Hematopoietic multipotent progenitor cell treated with erythropoietin and hydrocortisone succinate and interleukin-3 and kit ligand, for 4 days (in vitro differentiated cells): ENCODE measurements around the gene PLSCR1.

Experiments
- DNase-seq: peaks from one replicate; pipeline ENCODE4 v3.0.0-alpha.2; 2015

PLSCR1 gene, protein sequence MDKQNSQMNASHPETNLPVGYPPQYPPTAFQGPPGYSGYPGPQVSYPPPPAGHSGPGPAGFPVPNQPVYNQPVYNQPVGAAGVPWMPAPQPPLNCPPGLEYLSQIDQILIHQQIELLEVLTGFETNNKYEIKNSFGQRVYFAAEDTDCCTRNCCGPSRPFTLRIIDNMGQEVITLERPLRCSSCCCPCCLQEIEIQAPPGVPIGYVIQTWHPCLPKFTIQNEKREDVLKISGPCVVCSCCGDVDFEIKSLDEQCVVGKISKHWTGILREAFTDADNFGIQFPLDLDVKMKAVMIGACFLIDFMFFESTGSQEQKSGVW

DNA sequence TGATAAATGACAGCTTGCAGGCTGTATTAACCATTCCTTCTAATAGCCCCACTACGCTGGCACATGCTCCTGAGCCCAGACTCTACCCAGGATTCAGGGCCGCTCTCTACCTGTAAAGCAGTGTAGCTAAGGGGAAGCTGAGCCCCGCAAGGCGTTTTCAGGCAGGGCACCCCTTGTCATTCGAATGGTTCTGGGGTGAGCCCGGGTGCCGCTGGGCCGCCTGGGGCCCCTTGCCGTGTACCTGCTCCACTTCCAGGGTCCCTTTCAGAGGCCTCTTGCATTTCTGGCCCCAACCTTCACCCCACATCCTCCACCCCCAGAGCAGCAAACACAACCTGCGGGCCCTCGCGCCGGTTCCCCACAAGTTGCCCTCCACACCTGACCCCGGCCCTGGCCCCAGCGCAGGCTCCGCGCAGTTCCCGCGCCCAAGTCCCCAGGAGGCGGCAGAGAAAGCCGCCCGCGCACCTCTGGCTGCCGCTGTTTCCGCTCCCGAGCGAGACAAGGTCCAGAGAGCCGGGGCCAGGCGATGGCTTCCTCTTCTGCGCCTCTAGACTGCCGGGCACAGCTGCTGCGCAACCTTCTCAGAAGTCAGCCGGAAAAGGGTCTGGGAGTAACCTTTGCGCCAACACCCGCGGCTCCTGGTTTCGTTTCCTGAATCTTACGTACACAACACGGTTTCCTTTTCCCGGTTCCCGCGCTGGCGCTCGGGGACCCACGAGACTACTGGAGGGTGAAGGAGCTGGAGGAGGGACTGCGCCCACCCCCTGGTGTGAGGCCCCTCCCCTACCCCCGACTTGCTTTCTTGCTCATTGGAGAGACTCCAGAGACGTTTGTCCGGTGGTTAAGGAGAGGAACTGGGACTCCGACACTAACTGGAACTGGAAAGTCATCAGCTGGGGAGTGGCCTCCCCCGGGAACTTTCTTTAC lies at the start of gene PLSCR1:
Gene PLSCR1 (minus strand): TSS at position 606 of the 927 bp plus-strand sequence. CDS start 8,055 bp downstream, outside the sequence.
- DNase-seq = peak; percentile 98

DNA sequence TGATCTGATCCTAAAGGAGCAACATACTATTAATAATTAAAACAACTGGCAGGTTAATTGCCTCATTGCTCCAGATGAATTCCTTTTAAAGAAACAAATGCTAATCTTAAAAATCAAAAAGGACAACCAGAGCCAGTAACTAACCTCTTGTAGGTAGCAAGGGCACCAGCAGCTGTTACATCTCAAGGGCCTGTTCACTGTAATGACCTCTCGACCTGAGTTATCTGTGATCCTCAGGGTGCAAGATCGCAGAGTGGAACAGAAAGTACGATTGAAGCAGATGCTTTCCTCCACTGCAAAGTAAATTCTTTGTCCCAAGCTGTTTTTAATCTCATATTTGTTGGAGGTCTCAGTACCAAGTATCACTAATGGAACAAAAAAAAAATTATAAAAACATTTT lies 49.4 kb upstream of the PLSCR1 start:
- DNase-seq = no peak

DNA sequence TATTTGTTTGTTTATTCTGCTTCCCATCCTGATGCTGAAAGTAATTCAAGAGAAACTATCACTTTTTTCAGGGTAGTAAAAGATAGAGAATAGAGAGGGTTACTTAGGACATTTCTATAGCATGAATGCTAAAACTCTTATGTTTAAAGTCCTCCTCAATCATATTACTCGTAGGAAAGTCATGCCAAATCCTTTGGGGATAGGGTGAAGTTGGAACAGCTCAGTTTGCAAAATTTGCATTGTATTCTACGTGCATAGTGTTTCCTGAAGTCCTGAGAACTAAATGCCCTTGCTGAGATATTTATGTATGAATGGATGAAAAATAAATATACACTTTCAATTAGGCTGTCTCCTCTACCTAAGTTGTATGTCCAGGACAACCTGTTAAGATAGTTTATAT lies 46.1 kb upstream of the PLSCR1 start:
- DNase-seq = no peak

GRCh38 chr3:146589899-146590508 lies 45.6 kb upstream of the PLSCR1 start:
- DNase-seq = peak; percentile 73

DNA sequence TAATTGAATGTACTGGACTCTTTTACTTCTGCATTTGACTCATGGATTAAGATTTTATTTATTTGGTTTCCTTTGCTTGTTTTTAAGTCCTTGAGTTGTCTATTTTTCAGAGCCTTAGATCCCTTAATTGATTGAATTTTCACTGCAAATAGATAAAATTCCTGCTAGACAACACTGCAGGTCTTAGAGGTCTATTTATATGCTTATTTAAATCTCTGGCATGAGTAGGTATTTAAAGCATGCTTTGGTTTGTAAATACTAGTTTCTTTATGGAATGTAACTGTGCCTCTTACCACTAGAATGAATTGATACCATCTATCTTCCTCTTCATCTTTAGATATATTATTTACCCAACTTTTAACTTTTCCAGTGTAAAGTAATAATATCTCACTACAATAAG lies 40.7 kb upstream of the PLSCR1 start:
- no peak for DNase-seq

- DNase-seq = peak; percentile 76
Measured at GRCh38 chr3:146581951-146582467, 37.6 kb upstream of the PLSCR1 start.

DNA sequence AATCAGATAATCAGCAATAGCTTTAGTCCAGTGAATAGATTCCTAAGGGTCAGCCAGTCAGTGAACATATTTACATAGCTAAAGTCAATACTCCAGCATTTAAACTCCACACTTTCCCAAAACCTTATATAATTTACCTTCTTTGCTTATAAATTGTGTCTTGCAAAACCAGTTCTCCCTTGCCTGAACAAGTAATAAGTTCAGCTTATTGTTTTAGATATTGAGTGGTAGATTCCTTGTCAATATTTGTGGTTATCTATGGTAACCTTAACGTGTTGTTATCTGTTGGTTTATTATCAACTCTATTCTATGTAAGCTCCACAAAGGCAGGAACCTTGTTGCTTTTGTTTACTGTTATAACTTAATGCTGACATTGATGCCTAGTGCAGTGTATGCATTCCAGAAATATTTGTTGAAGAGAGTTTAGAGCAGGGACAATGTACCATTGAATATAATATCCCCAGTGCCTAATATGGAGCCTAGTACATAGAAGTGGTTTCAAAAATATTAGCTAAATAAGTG lies 36.7 kb upstream of the PLSCR1 start:
- DNase-seq = no peak

DNA sequence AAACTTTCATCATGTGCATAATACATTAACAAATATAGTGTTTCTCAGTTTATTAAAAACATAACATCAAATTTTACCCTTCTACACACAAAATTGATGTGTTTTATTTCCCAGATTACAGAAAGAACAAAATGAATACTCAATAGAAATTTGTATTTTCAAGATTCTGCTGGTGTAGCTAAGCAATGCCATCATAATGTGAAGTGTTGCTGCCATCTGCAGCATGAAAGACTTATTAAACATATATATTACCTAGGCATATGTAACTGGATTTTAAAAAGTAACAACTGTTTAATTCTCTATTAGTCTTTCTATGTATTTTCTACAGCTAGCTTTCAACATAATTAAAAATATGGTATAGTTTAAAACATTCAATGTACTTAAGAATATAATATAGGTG lies 33.3 kb upstream of the PLSCR1 start:
- DNase-seq = peak; percentile 77

- DNase-seq = no peak
Measured at GRCh38 chr3:146575636-146576035, 31.2 kb upstream of the PLSCR1 start.

DNA sequence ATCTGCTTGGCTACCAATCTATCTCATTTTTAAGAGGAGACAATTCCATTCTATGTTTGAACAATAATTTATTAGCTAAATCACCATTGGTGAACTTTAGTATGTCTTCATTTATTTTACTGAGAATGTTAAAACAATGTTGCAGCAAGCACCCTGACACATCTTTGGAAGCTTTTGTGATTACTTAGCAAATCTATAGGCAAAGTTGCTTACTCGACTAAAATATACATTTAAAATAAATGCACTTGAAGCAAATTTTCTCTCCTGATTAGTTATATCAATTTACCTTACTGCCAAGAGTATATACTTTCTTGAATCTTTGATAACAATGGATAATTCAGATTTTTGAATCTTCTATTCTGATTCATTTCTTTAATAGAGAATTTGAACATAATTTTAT lies 29.8 kb upstream of the PLSCR1 start:
- no peak for DNase-seq

GRCh38 chr3:146569314-146569713 lies 24.9 kb upstream of the PLSCR1 start:
- no peak for DNase-seq

- DNase-seq = no peak
Measured at GRCh38 chr3:146566138-146566537, 21.7 kb upstream of the PLSCR1 start.

DNA sequence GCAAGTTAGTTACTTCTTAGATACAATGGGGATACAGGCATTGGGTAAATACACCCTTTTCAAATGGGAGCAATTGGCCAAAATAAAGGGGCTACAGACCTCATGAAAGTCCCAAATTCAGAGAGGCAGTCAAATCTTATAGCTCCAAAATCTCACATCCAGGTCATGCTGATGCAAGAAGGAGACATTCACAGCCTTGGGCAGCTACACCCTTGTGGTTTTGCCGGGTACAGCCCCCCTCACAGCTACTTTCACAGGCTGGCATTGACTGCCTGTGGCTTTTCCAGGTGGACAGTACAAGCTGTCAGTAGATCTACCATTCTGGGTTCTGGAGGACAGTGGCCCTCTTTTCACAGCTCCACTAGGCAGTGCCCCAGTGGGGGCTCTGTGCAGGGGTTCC lies 17.5 kb upstream of the PLSCR1 start:
- no peak for DNase-seq

DNA sequence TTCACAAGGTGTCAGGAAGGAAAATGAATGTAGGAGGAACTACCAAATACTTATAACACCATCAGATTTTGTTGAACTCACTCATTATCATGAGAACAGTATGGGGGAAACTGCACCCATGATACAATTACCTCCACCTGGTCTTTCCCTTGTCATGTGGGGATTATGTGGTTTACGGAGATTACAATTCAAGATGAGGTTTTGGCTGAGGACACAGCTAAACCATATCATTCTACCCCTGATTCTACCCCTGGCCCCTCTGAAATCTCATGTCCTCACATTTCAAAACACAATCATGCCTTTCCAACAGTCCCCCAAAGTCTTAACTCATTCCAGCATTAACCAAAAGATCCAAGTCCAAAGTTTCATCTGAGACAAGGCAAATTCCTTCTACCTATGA lies 17.1 kb upstream of the PLSCR1 start:
- no peak for DNase-seq

DNA sequence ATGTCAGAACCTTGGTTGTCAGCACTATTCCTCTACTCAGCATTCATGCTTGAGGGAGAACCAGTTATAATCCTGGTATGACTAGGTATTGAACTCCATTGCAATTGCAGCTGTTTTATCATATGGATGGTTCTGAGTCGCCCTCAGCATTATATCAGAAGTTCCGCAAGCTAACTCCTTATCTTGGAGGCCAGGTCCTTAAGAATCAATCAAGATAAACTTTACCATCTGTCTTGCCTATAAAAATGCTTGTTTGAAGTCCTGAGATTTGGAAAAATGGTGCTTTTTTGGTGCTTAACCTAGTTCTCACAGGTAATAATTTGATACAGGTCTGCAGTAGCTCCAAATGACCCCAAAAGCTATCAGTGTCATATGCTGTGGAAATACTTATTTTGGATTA lies 16.3 kb upstream of the PLSCR1 start:
- DNase-seq = no peak

DNA sequence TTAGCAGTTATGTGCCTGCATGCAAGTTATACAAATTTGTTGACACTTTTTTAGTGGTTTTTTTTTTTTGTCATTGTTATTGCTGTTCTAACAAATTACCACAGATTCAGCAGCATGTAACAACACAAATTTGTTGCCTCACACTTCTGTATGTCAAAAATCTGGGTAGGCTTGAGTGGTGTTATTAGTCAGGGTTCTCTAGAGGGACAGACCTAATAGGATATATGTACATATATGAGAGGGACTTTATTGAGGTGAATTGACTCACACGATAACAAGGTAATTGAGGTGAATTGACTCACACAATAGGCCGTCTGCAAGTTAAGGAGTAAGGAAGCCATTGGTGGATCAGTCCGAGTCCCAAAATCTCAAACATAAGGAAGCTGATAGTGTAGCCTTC lies 15.0 kb upstream of the PLSCR1 start:
- DNase-seq = no peak

- peak; percentile 73 for DNase-seq
Measured at GRCh38 chr3:146558781-146559180, 14.4 kb upstream of the PLSCR1 start.

- DNase-seq = peak; percentile 30
Measured at GRCh38 chr3:146557745-146558144, 13.3 kb upstream of the PLSCR1 start.

- no peak for DNase-seq
Measured at GRCh38 chr3:146555311-146555710, 10.9 kb upstream of the PLSCR1 start.

- DNase-seq = no peak
Measured at GRCh38 chr3:146554151-146554760, 9.8 kb upstream of the PLSCR1 start.

GRCh38 chr3:146550743-146551510 lies 6.5 kb upstream of the PLSCR1 start:
- no peak for DNase-seq

GRCh38 chr3:146550070-146550615 lies 5.7 kb upstream of the PLSCR1 start:
- no peak for DNase-seq
